Measurements from ENCODE around the gene BRCA1. TPM values are rescaled to one million over a fixed set of nuclear protein-coding genes. Genes with fewer than 3 reads are reported as not detected.

Gene BRCA1
- 1.2 and 8.7 TPM in 2 replicates for total RNA-seq

GRCh38 chr17:43125133-43125966, at the start of gene BRCA1:
Gene BRCA1, minus strand, starts transcription at chr17:43125364. Its CDS starts 1,268 bp downstream, at chr17:43124096.

GRCh38 chr17:43170766-43171585, 45.8 kb upstream of the BRCA1 start, which contains the start of gene NBR1:
Gene NBR1, plus strand, starts transcription at chr17:43171214. Its CDS starts 4,586 bp downstream, at chr17:43175800.

GRCh38 chr17:43024407-43025289, 100.5 kb downstream of the BRCA1 start, which contains the start of gene RND2:
Gene RND2, plus strand, starts transcription at chr17:43025231. Its CDS starts 117 bp downstream, at chr17:43025348.

GRCh38 chr17:43021741-43022512, 103.2 kb downstream of the BRCA1 start, which contains the start of gene VAT1:
Gene VAT1, minus strand, starts transcription at chr17:43022385. Its CDS starts 63 bp downstream, at chr17:43022322.

GRCh38 chr17:43006639-43007551, 118.3 kb downstream of the BRCA1 start, which contains the start of gene IFI35:
Gene IFI35, plus strand, starts transcription at chr17:43006784. Its CDS starts 164 bp downstream, at chr17:43006948.

GRCh38 chr17:42997984-42998938, 126.9 kb downstream of the BRCA1 start, which contains the start of gene RPL27:
Gene RPL27, plus strand, starts transcription at chr17:42998419. Its CDS starts 332 bp downstream, at chr17:42998751.

Other genes with a start within 250 kb of the BRCA1 start
- not detected in 2 replicates for gene G6PC1, start 224.6 kb downstream of the BRCA1 start, total RNA-seq
- 20.9 and 31.9 TPM in 2 replicates for gene AARSD1, start 160.9 kb downstream of the BRCA1 start, total RNA-seq
- 0.12 TPM in 1 of 2 replicates, not detected in the other for gene PTGES3L, start 145.3 kb downstream of the BRCA1 start, total RNA-seq
- gene RUNDC1, start 144.8 kb downstream of the BRCA1 start, total RNA-seq = 7.7 and 11.3 TPM in 2 replicates
- 1,871 and 2,562 TPM in 2 replicates for gene RPL27, start 126.9 kb downstream of the BRCA1 start, total RNA-seq
- 28.4 and 55.8 TPM in 2 replicates for gene IFI35, start 118.6 kb downstream of the BRCA1 start, total RNA-seq
- gene VAT1, start 103.0 kb downstream of the BRCA1 start, total RNA-seq = 346 and 498 TPM in 2 replicates
- 0.26 and 0.35 TPM in 2 replicates for gene RND2, start 100.1 kb downstream of the BRCA1 start, total RNA-seq
- 74.1 TPM in 2 replicates for gene NBR1, start 45.9 kb upstream of the BRCA1 start, total RNA-seq
- gene TMEM106A, start 86.5 kb upstream of the BRCA1 start, total RNA-seq = 0.68 and 3.0 TPM in 2 replicates
- gene CCDC200, start 103.3 kb upstream of the BRCA1 start, total RNA-seq = not detected in 2 replicates
- gene RNU2-1, start 108.6 kb upstream of the BRCA1 start, total RNA-seq = not detected in 2 replicates

Data from pericardium fibroblast (primary cell).